SW 1271 (cell line): ENCODE results near the gene NLRP12.
"Not testable (repeated sequence)": the region's sequence is repeated elsewhere in the genome, so short reads cannot be mapped to it uniquely, and the experiment has no call there.

Source experiments
- DNase-seq, 2 experiments: peaks; one replicate each; lab custom pipeline; 2025; lab: John Stamatoyannopoulos, UW

Gene NLRP12

DNA sequence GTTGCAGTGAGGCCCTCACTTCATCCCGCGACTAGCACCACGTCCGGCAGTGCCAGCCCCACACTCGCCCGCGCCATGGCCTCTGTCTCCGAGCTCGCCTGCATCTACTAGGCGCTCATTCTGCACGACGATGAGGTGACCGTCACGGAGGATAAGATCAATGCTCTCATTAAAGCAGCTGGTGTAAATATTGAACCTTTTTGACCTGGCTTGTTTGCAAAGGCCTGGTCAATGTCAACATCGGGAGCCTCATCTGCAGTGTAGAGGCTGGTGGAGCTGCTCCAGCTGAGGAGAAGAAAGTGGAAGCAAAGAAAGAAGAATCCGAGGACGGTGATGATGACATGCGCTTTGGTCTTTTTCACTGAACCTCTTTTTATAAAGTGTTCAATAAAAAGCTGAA, 48.6 kb downstream of the NLRP12 start:
- no peak for DNase-seq

GRCh38 chr19:53774491-53774890, 49.6 kb downstream of the NLRP12 start:
- DNase-seq = not testable (repeated sequence)

GRCh38 chr19:53773999-53774398, 50.1 kb downstream of the NLRP12 start:
- no peak for DNase-seq

GRCh38 chr19:53772943-53773342, 51.2 kb downstream of the NLRP12 start:
- DNase-seq = peak in 1 of 2 experiments; percentile 46

GRCh38 chr19:53771144-53771543, 53.0 kb downstream of the NLRP12 start:
- no peak for DNase-seq

GRCh38 chr19:53769696-53770309, 54.3 kb downstream of the NLRP12 start:
- DNase-seq = not testable (repeated sequence)

- DNase-seq = no peak
Observed at GRCh38 chr19:53768401-53768800, 55.7 kb downstream of the NLRP12 start.

- DNase-seq = not testable (repeated sequence)
Observed at GRCh38 chr19:53758991-53759390, 65.1 kb downstream of the NLRP12 start.
